HG03045 (cell line): ENCODE results near the gene KRTAP2-3.
"Not testable (repeated sequence)": the region's sequence is repeated elsewhere in the genome, so short reads cannot be mapped to it uniquely, and the experiment has no call there.

Experiments used
- ATAC-seq: cut with Tn5 transposase; IDR thresholded peaks from one replicate; pipeline ENCODE4 v1.9.1; 2021; ENCODE audit warnings: mild to moderate bottlenecking, moderate library complexity; ENCODE audit not compliant: unreplicated experiment

The KRTAP2-3 gene

DNA sequence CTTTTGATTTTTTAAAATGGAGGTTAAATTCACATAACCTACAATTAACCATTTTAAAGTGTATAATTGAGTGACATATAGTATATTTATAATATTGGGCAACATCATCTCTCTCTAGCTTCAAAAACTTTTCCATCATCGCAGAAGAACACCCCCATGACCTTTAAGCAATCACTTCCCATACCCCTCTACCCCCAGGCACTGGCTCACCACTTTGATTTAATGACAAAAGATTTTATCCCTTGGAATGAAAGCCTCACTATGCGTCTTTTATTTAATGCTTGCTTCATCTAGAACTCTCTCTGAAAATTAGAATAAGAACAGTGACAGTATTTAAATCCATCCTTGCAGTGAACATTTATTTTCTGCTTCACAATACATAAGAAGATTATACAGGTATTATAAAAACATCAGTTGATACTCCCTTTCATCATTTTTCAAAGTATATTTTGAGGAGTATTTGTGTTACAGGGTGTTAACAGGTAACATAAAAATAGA, 22.0 kb downstream of the KRTAP2-3 start:
- no peak for ATAC-seq

DNA sequence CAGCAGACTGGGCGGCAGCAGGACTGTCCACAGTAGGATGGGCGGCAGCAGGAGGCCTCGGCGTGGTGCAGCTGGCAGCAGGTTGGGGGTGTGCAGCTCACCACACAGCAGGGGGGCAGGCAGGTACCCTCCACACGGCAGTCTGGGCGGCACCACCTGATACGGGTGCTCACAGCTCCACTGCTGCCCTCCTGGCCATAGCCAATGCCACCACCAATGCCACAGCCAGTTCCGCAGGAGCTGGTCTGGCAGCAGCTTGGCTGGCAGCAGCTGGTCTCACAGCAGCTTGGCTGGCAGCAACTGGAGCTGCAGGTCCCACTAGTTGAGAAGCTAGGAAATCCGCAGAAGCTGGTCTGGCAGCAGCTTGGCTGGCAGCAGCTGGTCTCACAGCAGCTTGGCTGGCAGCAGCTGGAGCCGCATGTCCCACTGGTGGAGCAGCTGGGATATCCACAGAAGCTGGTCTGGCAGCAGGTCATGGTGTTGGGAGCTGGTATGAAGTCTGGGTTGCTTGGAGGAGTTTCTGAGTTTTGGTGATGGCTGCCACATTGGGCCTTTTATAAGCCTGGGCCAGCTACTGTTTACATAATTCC, 25.5 kb downstream of the KRTAP2-3 start, which contains the start of gene KRTAP1-3:
TSS of gene KRTAP1-3 (minus strand) at position 529 of the 590 bp plus-strand sequence. CDS start at position 476, 53 bp downstream.
- not testable (repeated sequence) for ATAC-seq

DNA sequence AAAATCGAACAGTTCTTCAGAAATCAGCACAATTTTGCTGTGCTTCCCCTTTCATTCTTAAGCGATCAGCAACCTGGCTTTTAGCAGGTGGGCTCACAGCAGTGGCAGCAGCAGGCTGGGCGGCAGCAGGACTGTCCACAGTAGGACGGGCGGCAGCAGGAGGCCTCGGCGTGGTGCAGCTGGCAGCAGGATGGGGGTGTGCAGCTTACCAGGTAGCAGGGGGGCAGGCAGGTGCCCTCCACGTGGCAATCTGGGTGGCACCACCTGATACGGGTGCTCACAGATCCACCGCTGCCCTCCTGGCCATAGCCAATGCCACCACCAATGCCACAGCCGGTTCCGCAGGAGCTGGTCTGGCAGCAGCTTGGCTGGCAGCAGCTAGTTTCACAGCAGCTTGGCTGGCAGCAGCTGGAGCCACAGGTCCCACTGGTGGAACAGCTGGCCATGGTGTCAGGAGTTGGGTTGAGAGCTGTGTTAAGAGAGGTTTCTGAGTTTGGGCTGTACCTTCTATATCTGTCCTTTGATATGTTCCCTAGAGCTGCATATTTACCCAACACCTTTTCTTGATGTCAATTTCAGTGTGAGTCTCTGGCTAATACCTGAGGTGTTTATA, 30.2 kb downstream of the KRTAP2-3 start, which contains the start of gene KRTAP1-4:
TSS of gene KRTAP1-4 (minus strand) at position 563 of the 613 bp plus-strand sequence. CDS start at position 446, 117 bp downstream.
- no peak for ATAC-seq

GRCh38 chr17:41026715-41027471, 33.0 kb downstream of the KRTAP2-3 start, which contains the start of gene KRTAP1-5:
KRTAP1-5 (minus strand) TSS chr17:41027208; CDS start chr17:41027155, 53 bp downstream.
- ATAC-seq, result no peak

DNA sequence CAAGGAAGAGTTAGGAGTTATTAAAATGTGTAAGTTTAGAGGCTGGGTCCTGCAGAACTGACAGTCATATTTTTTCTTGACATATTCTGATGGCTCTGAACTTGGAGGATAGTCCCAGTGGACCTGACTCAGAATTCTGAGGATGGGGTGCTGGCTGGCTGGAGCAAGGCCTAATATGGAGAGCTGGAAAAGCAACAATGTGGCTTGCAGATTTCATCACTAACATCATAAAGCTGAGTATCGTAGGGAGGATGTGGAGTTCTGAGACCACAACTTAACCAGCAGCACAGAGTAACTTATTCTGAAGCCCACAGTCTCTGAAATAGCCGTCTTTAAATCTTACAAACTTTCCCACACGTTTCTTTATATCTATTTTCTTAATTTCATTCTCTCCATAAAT, 35.2 kb downstream of the KRTAP2-3 start:
- no peak for ATAC-seq

- no peak for ATAC-seq
Measured at GRCh38 chr17:41020336-41020735, 39.6 kb downstream of the KRTAP2-3 start.

GRCh38 chr17:41019415-41019814, 40.5 kb downstream of the KRTAP2-3 start:
- no peak for ATAC-seq

- no peak for ATAC-seq
Measured at GRCh38 chr17:41018541-41018940, 41.4 kb downstream of the KRTAP2-3 start.

GRCh38 chr17:41016578-41017215, 43.2 kb downstream of the KRTAP2-3 start:
- no peak for ATAC-seq

DNA sequence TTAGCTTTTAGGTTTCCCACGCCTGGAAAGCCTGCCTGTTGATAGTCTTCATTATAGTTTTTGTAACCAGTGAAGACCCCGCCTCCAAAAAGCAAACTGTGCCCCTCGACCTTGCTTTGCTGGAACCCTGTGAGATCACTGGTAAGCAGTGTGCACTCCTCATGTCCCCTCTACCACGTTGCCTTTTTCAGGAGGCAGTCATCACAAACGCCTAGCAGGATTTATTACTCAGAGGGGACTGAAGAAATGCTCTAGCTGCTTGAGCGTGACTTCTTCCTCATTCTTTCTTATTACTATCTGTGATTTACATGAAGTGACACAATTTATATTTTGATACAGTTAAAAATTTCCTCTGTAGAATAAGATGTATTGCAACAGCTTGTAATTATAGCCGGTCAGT, 44.5 kb downstream of the KRTAP2-3 start:
- ATAC-seq, result no peak

DNA sequence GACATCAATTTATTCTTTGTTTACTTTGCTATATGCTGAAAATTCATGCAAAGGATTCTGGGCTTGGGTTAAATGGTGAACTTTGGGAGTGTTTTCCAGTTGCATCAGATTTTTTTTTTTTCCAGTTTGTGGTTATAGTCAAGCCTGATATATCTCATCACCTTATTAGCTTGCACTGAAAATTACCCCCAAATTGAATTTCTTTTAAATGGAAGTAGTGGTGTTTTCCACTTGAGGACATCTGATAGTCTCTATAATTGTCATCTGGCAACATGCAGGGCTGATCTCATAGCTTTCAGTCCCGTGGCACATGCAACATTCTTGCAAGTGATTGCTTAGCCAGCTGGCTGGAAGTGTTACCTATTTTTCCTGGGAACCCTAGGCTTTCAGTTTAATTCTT, 46.3 kb downstream of the KRTAP2-3 start:
- ATAC-seq, result no peak

DNA sequence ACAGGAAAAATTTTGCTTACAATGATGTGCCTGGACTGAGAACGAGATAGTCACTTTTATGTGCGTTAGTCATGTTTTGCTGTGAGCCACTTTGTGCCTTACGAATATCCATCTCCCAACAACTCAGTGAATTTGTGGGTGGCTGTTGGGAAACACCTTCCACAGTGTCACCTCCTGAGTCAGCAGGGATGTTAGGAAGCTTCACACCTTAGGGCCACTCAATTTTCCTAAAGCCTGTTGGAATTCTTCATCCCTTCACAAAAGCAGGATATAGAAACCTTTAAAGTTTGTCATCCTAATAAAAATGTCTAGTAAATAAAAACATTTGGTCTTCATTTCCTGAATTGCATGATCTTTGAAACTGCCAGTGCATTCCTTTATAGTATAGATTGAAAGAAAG, 46.7 kb downstream of the KRTAP2-3 start:
- ATAC-seq, result no peak

DNA sequence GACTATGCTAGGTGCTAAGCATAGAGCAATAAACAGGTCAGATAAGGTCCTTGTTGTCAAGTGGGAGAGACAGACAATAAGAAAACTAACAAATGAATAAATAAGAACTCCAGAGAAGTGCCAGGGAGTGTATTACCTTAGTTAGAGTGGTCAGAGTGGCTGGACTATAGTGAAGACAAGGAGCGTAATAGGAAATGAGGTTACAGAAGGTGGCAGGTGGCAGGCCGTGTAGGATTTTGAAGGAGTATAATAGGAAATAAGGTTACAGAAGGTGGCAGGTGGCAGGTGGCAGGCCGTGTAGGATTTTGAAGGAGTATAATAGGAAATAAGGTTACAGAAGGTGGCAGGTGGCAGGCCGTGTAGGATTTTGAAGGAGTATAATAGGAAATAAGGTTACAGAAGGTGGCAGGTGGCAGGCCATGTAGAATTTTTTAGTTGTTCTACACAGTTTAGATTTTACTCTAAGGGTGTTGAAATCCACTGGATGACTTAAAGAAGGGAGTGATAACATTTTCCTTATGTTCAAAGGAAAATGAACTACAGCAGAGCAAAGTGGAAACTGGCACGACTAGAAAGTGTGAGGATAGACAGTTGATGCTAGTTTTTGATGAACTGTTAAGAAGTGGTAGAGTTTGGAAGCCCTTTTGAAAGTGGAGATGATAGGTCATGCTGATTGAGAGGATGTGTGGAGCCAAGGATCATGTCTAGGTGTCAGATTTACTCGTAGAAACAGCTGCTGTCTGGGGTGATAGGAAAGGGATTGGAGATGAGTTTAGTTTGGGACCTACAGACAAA, 47.4 kb downstream of the KRTAP2-3 start:
- ATAC-seq, result no peak

DNA sequence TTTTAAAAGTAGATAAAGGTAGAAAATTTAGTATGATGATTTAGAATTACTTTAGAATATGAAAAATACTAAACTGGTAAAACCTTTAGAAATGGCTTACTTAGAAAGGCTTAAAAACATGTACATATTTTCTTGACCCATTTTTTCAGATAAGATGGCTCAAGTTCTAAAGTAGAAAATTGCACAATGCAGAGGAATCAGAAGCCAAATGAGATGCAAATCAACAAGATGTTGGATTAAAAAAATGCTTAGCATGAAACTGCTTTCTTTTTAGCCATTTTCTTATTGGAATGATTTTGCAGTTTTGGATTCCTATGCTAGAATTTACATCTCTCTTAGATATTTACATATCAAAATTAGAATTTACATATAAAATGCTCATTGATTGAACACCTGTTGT, 49.5 kb downstream of the KRTAP2-3 start:
- ATAC-seq, result no peak

- ATAC-seq, result no peak
Measured at GRCh38 chr17:41009936-41010335, 50.0 kb downstream of the KRTAP2-3 start.

- no peak for ATAC-seq
Measured at GRCh38 chr17:41009301-41009760, 50.6 kb downstream of the KRTAP2-3 start.
